GM19193 (cell line): ENCODE results near the gene ZNF524.
A peak's percentile ranks its signal among the peaks of the same experiment; 100 is the strongest.

ENCODE experiments used
- POLR2A ChIP-seq: IDR thresholded peaks from 4 replicates; pipeline ENCODE4 v1.6.1; 2011; ENCODE audit not compliant: insufficient read depth, insufficient read length; ENCODE audit errors: extremely low read depth

Gene ZNF524, protein sequence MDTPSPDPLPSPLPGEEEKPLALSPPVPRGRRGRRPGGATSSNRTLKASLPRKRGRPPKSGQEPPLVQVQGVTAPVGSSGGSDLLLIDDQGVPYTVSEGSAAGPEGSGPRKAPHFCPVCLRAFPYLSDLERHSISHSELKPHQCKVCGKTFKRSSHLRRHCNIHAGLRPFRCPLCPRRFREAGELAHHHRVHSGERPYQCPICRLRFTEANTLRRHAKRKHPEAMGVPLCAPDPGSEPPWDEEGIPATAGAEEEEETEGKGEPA

DNA sequence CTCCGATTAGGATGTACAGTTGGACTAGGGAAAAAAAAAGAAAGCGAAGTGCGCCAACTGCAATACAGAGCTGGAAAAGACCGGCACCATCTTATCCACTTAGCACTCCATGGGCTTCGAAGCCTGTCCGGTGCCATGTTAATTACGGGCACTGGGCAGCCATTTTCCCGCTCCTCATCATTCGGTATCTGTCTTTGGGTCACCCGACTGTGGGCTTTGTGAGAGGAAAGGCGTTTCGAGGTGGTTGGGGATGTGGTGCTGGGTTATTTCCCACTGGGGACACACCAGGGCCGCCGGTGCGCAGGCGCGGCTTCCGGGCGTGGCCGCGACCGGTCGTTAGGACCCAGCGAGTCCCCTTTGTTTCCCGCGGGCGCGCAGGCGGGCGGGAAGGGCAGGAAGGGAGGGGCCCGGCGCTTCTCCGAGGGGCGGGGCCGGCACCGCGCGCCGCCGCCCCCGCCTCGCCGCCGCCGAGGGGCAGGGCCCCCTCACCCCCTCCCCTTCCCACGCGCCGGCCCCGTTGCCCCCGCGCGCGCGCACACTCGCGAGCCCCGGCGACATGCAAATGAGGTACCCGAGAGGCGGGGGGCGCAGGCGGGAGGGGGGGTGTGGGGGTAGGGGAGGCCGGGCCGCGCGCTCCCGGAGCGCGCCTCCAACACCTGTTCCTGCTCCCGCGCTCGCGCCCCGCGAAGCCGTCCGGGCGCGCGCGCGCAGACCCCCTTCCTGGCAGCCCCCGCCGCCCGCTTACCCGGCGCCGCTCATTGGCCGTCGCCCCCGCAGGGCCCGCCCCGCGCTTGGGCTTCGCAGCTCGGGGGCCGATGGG, at the start of gene ZNF524:
ZNF524 (plus strand) TSS at position 447 of the 820 bp plus-strand sequence. CDS start 1,825 bp downstream, outside the sequence.
- TF ChIP-seq POLR2A = peak; percentile 29

GRCh38 chr19:55550321-55550650, 49.8 kb upstream of the ZNF524 start:
- TF ChIP-seq POLR2A = no peak

DNA sequence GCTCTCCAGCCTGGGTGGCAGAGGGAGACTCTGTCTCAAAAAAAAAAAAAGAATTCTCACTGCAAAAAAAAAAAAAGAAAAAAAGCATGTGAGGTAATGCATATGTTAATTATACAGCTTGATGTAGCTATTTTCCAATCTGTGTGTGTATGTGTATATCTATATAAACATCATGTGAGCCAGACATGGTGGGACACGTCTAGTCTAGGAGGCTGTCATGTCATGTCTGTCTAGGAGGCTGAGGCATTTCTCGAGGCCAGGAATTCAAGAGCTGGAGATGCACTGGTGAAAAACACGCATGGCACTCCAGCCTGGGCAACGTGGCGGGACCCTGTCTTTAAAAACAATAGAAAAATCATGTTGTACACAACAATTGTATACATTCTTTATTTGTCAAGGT, 47.9 kb upstream of the ZNF524 start:
- TF ChIP-seq POLR2A = no peak

DNA sequence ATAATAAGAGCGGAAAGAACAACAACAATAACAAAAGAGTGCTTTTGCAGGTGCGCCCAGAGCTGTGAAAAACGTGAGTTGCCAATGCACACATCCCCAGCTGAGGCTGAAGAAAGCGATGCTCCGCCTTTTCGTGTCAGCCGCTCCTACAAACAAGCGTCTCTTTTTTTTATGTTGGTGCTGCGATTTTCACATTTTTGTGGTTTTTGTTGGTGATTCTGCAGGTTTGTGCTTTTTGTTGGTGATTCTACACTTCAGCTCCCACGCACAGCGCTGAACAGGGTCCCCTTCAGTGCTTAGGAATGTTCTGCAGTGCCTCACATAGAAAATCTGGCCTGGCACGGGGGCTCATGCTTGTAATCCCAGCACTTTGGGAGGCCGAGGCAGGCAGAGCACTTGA, 47.5 kb upstream of the ZNF524 start:
- TF ChIP-seq POLR2A = no peak

GRCh38 chr19:55553217-55554182, 46.6 kb upstream of the ZNF524 start:
- no peak for TF ChIP-seq POLR2A

DNA sequence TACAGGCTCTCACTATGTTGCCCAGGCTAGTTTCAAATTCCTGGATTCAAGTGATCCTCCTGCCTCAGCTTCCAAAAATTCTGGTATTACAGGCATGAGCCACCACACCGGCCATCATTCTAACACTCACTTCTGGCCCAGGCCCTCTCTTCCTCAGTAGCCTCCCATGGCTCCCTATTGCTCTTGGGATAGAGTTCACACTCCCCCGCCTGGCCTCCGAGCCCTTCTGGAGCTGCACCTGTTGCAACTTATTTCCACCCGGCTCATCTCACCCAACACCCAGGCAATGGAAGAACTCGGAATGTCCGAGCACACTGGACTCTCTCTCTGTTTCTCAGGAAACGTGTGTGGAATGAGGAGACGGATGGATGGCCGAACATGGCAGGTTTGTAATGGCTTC, 45.8 kb upstream of the ZNF524 start:
- no peak for TF ChIP-seq POLR2A

GRCh38 chr19:55554741-55555152, 45.3 kb upstream of the ZNF524 start:
- TF ChIP-seq POLR2A = no peak

GRCh38 chr19:55559684-55560083, 40.4 kb upstream of the ZNF524 start:
- TF ChIP-seq POLR2A = no peak

GRCh38 chr19:55563261-55563690, 36.8 kb upstream of the ZNF524 start:
- no peak for TF ChIP-seq POLR2A

DNA sequence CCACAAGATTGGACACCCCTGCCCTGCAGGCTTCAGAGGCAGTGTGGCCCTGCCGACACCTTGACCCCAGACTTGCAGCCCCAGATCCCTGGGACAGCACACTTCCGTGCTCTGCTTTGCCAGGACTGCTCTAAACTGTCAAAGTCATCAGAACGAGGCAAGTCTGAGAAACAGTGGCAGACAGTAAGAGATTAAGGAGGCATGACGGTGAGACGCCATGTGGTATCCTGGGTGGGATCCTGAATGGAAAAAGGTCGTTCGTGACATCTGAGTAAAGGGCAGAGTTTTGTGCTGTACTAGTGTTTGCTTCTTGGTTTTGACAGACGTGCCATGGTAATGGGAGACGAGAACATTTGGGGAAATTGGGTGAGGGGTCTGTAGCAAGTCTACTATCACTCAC, 33.3 kb upstream of the ZNF524 start:
- TF ChIP-seq POLR2A = no peak

- no peak for TF ChIP-seq POLR2A
Measured at GRCh38 chr19:55567708-55568328, 32.3 kb upstream of the ZNF524 start.

GRCh38 chr19:55576746-55577145, 23.3 kb upstream of the ZNF524 start:
- TF ChIP-seq POLR2A = no peak

DNA sequence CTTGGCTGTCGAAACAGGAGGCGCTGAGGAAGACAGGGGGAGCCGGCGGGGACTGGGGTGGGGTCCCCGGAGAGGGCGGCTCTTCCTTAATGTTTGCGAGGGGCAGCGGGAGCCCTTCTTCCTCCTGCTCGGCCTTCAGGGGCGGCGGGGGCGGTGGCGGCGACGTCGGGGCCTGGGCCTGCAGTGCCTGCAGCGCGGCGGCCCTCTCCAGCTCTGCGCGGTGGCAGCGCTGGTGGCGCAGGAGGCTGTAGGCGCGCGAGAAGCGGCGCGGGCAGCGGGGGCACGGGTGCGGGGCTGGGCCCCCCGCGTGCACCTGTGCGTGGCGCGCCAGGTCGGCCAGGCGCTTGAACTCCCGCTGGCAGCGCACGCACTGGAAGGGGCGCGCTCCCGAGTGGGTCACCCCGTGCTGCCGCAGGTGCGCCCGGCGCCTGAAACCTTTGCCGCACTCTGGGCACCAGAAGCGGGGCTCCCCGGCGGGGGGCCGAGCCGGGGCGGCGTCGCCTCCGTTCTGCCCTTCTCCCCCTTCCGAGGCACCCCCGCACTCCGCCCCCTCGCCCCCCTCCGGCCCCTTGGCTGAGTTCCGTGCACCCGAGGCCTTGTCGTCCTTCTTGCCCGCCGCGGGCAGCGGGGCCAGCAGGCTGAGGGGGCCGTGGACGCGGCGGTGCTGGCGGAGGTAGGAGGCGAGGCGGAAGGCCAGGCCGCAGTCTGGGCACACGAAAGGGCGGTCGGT, 21.9 kb upstream of the ZNF524 start:
- no peak for TF ChIP-seq POLR2A
